GM19395 (cell line): ENCODE data around the gene MPDU1.
"Not testable (repeated sequence)": the region's sequence is repeated elsewhere in the genome, so short reads cannot be mapped to it uniquely, and the experiment has no call there.

Experiments
- ATAC-seq: cut with Tn5 transposase; IDR thresholded peaks from one replicate; pipeline ENCODE4 v1.9.1; 2021; ENCODE audit warnings: mild to moderate bottlenecking, moderate library complexity; ENCODE audit not compliant: unreplicated experiment

The MPDU1 gene

DNA sequence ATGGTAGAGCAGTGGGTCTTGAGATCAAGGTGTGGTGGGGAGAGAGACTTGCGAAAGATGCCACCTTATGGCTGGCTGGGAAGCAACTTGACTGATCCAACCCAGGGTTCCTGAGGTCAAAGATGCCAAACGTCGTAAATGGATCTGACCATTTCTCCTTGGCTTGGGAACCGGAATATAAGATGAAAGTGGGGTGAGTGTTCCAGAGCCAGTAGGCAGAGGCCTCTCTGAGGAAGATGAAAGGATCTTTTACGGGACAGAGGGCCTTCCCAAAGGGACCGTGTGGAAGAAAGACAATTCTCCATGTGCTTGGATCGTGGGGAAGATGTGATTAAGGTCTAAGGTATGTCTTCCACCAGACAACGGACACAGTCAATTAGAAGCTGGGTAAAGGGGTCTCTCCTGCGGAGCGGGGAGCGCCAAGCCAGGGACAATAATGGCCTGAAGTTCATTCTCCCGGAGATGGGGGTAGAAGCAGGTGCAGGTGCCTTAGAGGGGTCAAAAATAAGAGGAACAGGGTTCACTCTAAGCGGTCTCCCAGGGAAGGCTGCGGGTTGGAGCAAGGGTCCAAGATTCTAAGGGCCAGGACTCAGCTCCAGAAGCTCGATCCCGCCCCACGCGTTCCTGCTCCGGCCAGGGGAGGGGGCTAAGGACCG lies 30.2 kb downstream of the MPDU1 start:
- ATAC-seq, result no peak

DNA sequence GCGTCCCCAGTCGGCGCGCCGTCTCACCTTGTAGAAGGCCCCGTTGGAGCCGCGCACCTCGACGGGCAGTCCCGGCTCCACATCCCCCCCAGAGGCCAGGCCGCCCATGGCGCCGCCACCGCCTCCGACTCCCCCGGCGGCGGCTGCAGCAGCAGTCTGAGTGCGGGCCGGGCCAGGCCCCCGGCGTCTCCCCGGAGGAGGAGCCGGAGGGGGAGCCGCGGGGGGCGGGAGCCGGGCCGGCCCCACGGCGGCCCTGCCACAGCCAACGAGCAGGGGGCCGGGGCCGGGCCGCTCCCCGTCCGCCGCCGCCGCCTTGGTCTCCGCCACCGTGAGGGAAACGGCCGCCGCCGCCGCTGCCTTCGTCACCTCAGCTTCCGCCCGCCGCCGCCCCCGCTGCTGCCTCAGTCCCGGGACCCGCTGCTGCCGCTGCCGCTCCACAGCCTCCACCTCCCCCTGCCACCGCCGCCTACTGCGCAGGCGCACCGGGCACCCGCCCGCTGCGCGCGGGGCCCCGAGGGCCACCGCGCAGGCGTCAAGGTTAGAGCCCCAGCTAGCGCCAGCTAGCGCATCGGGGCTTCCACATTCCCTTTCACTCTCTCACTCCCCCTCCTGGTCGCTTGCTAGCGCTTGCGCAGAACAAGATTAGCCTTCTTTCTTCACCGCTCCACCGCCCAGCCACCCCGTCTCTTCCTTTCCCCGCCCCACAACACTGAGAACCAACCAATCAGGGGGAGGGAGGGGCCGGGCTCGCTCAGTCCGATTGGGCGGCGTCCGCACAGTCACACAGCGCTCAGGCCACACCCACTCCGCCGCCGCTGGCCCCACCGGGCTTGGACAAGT lies 31.0 kb downstream of the MPDU1 start, which contains the start of gene FXR2:
Gene FXR2, minus strand, starts transcription at position 473 of the 840 bp plus-strand sequence. Its CDS starts 365 bp downstream, at position 108.
- peak; percentile 81 for ATAC-seq

DNA sequence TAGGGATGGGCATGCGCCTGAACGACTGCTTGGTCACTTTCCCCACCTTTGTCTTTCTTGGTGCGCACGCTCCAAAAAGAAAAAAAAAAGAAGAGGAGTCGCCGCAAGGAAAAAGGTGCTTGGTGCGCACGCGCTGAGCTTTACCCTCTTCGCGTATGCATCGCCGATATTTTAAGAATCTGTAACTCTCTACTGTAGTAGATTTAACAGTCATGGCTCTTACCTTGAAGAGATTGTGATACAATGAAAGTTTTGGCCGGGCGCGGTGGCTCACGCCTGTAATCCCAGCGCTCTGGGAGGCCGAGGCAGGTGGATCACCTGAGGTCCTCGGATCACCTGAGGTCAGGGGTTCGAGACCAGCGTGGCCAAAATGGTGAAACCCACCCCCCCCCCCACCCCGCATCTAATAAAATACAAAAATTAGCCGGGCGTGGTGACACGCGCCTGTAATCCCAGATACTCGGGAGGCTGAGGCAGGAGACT lies 31.7 kb downstream of the MPDU1 start:
- ATAC-seq, result no peak

DNA sequence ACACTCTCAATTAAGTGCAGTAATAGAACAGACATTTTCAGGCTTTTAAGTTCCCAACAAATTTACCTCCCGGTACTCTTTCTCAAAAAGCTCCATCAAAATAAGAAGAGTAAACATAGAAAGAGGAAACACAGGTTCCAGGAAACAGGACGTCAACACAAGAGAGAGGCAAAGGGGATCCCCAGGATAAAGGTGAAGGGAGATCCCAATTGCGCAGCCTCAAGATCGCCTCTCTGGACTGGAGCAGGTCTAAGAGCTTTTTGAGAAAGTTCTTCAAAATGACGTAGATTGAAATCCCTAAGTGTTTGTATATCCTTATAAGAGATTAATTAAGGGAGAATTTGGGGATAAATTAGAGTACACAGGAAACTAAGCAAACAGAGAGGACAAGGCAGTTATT lies 35.0 kb downstream of the MPDU1 start:
- ATAC-seq, result no peak

DNA sequence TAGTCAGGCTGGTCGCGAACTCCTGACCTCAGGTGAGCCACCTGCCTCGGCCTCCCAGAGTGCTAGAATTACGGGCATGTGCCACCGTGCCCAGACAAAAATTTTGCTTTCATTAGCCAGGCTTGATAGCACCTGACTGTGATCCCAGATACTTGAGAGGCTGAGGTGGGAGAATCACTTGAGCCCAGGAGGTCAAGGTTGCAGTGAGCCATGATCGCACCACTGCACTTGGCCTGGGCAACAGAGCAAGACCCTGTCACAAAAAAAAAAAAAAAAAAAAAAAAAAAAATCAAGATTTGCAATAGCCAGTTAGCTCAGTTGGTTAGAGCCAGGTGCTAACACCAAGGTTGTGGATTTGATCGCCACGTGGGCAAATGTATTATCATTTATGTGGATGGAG lies 37.2 kb downstream of the MPDU1 start:
- ATAC-seq, result no peak

DNA sequence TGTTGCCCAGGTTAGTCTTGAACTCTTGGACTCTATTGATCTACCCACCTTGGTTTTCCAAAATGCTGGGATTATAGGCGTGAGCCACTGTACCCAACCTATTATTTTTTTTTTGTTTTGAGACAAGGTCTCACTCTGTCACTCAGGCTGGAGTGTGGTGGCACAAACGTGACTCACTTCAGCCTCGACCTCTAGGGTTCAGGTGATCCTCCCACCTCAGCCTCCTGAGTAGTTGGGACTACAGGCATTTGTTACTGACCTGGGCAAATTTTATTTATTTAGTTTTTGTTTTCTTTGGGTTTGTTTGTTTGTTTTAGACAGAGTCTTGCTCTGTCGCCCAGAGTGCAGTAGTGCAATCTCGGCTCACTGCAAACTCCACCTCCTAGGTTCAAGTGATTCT lies 40.0 kb downstream of the MPDU1 start:
- ATAC-seq, result no peak

DNA sequence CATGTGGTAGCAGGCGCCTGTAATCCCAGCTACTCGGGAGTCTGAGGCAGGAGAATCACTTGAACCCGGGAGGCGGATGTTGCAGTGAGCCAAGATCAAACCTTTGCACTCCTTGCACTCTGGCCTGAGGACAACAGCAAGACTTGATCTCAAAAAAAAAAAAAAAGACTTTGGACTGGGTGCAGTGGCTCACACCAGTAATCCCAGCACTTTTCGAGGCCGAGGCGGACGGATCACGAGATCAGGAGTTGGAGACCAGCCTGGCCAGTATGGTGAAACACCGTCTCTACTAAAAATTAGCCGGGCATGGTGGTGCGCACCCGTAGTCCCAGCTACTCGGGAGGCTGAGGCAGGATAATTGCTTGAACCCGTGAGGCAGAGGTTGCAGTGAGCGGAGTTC lies 42.1 kb downstream of the MPDU1 start:
- not testable (repeated sequence) for ATAC-seq

DNA sequence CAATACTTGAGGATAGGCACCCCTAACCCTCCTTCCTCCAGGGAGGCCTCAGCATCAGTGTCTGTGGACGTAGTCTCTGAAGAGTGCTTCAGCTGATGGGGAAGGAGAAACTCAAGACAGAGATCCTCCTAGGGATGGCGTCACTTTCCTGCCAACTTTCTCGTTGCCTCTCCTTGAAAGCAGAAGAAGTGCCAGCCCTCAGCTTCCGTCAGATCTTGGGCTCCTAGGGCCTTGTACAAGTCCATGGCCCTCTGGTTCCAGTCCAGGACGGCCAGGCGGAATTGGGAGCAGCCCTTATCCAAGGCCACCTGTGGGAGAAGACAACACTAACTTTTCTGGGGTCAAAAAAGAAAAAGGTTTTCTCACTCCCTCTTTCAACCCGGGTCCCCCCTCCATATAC lies 42.7 kb downstream of the MPDU1 start:
- ATAC-seq, result no peak

DNA sequence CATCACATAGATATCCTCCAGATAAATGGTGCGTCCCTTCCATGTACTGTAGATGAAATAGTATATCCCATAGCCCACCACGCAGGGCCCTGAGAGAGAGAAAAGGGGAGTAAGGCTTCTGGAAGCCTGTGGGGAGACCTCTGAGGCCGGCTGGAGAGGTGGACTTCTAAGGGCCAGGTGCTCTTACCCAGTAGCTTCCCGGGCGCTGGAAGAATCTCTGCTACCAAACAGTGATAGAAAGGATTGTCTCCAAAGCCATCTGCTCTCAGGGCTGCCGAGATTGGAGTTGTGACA lies 43.3 kb downstream of the MPDU1 start:
- no peak for ATAC-seq

DNA sequence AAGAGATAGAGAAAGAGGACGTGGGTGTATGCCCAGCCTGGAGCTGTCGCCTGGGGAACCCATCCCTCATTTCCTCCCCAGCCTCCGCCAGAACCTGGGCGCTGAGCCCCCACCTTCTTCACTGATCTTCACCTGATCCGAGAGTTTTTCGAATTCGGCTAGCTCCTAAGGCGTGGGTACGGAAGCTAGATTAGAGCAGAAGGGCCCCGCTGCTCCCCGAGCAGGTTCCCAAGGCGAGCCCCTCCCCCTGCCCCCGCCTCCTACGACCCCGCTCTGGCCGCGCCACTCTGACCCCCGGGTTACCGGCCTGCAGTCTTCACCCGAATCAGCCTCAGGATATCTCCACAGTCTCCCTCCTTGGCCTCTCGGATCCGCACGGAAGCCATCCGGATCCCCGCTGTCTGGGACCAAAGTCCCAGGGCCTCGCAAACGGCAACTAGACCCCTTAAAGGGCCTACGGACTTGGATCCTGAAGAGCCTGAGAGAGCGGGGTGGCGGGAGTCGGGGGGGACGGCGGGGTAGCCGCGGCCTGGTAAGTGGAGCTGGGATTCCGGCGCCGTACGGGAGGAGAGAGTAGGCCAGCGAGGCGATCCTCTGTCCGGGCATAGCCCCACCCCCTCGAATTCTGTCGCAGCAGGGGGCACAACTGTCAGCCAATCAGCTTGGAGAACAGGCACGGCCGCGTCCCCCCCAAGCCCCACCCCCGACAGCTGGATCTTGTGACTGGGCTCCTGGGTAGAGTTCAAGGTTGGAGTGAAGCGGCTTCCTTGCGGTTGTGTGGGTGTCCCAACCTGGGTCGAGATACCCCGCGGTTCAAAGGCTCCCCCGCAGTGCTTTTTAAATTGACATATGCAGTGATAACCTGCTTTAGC lies 43.8 kb downstream of the MPDU1 start, which contains the start of gene SAT2:
Gene SAT2, minus strand, starts transcription at position 572 of the 872 bp plus-strand sequence. Its CDS starts 186 bp downstream, at position 386.
- ATAC-seq, result peak; percentile 87

DNA sequence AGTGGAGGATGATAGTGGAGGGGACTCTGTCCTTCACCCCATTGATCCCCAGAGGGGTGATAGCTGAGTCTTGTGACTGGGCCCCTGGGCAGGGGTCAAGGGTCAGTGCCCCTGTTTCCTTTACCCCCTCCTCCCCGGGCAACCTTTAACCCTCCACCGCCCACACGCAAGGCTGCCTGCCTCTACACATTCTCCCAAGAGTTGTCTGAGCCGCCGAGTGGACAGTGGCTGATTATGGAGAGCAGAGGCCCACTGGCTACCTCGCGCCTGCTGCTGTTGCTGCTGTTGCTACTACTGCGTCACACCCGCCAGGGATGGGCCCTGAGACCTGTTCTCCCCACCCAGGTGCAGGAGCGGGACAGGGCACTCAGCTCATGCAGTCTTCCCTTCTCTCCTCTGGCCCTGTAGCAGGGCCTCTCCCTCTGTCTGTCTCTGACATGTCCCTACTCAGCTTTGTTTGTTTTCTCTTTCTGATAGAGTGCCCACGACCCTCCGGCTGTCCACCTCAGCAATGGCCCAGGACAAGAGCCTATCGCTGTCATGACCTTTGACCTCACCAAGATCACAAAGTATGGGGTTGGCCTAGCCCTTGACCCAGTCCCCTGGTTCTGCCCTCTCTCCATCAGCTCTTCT lies 46.4 kb downstream of the MPDU1 start, which contains the start of gene SHBG:
Gene SHBG, plus strand, starts transcription at position 197 of the 633 bp plus-strand sequence. Its CDS starts 38 bp downstream, at position 235.
- no peak for ATAC-seq

DNA sequence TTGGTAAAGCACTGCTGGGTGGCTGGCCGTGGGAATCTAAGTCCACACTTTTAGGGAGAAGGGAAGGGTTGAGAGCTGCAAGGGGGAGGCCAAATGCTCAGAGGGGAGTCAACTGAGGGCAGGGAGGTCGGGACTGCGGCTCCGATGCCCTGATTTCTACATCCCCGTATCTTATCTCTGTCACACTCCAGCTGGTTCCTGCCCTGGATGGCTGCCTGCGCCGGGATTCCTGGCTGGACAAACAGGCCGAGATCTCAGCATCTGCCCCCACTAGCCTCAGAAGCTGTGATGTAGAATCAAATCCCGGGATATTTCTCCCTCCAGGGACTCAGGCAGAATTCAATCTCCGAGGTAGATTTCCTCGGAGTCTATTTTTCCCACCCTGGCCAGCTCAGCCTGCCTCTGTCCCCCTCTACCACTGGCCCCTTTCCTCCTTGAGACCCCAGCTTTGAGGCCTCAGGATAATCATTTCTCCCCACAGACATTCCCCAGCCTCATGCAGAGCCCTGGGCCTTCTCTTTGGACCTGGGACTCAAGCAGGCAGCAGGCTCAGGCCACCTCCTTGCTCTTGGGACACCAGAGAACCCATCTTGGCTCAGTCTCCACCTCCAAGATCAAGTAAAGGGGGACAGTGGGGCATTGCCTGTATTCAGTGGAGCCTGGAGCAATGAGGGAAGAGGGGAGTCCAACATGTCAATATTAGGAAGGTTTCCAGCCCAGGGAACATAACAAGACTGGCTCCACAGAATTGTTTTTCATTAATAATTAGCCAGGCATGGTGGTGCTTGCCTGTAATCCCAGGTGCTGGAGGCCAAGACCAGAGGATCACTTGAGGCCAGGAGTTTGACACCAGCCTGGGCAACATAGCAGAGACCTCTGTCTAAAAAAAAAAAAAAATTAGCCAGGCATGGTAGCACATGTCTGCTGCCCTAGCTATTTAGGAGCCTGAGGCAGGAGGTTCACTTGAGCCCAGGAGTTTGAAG lies 48.0 kb downstream of the MPDU1 start:
- ATAC-seq, result no peak

DNA sequence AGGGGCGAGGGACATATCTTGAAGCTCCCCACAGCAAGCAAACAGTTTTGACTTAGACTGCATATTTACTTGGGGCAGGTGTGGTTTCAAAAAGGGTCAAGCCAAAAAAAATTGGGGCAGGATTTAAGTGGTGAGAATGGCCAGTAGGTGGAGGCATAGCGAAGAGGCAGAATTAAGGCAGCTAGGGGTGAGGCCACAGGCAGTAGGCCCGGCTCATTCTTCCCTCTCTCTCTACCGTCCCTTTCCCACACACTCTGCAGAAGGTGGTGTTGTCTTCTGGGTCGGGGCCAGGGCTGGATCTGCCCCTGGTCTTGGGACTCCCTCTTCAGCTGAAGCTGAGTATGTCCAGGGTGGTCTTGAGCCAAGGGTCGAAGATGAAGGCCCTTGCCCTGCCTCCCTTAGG lies 48.8 kb downstream of the MPDU1 start:
- no peak for ATAC-seq

DNA sequence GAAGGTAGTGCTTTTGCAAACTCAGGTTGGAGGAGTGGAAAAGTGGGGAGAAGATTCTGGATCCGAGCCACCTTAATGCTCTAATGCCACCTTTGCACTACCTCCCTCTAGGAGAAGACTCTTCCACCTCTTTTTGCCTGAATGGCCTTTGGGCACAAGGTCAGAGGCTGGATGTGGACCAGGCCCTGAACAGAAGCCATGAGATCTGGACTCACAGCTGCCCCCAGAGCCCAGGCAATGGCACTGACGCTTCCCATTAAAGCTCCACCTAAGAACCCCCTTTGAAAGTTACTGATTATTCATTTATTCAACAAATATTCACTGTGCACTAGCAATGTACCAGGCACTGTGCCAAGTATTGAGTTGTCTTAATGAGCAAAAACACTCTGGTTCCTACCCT lies 49.4 kb downstream of the MPDU1 start:
- no peak for ATAC-seq

DNA sequence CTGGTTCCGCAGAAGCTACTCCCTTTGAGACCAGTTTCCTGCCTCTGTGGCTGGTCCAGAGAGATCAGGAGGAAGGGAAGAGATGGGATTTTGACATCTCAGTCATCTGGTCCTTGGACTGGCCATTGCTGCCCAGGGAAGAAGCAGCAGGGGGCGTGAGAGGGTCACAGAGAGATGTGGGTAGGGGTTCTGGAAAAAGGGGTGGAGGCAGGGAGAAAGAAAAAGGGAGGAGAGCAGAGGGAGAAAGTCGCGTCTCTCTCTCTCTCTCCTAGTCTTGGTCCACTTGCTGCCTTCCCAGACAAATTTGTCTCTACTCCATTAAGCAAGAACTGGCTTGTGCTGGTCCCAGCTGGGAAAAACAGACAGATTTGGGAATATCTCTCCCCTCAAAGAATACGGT lies 50.7 kb downstream of the MPDU1 start:
- no peak for ATAC-seq

DNA sequence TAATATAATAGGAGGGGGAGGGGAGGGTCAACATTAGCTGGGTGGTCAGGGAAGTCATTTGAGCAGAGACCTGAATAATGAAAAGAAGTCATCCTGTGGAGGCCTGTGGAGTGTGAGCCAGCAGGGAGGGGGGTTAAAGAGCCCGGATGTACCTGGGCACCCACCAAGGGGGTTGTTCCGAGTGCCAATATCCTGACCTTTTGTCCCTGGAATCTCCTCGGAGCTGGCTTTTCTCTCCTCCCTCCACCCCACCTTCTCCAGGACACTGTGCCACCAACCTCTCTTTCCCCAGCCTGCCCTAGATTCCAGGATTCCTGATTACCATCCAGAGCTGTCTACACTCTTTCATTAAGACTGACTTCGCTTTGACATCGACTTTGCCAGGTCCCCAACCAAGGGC lies 52.5 kb downstream of the MPDU1 start:
- ATAC-seq, result no peak
